ENCODE data around the gene BIRC2.

Gene BIRC2

GRCh38 chr11:102406099-102406498 is 59.1 kb downstream of the BIRC2 start:
- DNase-seq, result no peak

GRCh38 chr11:102407901-102408300 is 60.9 kb downstream of the BIRC2 start:
- no peak for DNase-seq

DNA sequence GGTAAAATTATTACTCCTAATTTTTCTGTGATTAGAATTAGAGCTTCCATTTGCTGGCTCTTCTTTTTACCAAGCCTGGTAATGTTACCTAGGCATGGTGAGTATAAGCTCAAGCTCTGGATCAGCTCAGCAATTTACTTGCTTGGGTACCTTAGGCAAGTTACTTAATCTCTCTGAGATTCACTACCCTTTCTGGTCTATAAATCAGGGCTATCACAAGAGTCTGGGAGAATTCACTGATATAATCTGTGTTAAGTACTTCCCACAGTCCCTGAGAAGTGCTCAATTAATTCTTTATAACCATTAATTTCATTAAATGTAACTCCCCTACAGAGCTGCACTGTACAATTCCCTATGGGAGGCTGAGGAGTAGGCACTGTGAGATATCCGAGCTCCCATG is 61.3 kb downstream of the BIRC2 start:
- no peak for DNase-seq

- DNase-seq, result no peak
Measured at GRCh38 chr11:102410382-102410784, 63.4 kb downstream of the BIRC2 start.

- no peak for DNase-seq
Measured at GRCh38 chr11:102411142-102411541, 64.1 kb downstream of the BIRC2 start.

- DNase-seq, result peak in 1 of 2 donors; percentile 44
Measured at GRCh38 chr11:102413497-102413896, 66.5 kb downstream of the BIRC2 start.

- DNase-seq, result no peak
Measured at GRCh38 chr11:102414559-102414958, 67.5 kb downstream of the BIRC2 start.

GRCh38 chr11:102415304-102415916 is 68.4 kb downstream of the BIRC2 start:
- peak in 1 of 2 donors; percentile 57 for DNase-seq

- peak in 1 of 2 donors; percentile 37 for DNase-seq
Measured at GRCh38 chr11:102416976-102417375, 70.0 kb downstream of the BIRC2 start.

DNA sequence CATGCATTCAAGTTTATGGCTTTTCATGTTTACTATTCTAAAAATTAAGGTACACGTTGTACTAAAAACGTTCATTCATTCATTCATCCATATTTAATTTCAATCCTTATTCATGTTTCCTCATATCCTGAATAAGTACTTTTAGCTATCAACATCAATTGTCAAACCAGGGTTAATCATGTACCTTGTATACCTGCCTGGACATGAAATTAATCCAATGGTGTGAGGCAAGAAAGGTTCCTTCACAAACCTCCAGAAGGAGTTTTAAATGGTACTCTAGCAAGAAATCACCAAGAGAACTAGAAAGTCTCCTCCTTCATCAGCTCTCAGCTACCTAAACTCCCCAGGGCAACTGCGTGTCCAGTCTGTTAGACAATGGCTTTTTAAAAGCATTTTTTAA is 72.2 kb downstream of the BIRC2 start:
- no peak for DNase-seq

DNA sequence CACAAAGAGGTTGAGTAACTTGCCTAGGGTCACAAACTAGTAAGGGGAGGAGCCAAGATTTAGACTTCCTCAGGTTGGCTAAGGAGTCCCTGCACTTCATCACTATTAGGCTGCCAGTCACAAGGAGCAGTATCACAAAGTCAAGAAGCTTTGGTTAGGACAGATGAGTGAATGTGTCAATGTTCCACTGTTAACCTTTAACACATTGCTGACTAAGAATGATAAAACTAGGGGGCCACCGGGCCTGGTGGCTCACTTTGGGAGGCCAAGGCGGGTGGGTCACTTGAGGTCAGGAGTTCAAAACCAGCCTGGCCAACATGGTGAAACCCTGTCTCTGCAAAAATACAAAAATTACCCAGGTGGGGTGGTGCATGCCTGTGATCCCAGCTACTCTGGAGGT is 73.5 kb downstream of the BIRC2 start:
- DNase-seq, result no peak

DNA sequence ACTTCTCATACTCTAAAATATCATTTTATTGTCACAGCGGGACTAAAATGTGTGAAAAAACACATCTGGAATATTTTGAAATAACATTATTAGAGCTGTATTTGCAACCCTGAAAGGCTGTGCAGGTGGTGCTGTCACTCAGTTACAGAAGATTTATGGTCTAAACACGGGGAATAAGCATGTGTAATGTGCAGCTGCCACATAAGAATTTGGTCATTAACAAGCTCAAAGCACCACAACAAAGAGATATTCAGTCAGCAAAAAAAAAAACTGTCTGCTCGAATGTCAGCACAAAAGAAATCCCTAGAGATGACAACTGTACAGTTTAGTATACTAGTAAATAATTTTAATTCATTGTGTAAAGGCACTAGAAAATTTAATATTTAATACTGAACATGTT is 74.2 kb downstream of the BIRC2 start:
- no peak for DNase-seq

DNA sequence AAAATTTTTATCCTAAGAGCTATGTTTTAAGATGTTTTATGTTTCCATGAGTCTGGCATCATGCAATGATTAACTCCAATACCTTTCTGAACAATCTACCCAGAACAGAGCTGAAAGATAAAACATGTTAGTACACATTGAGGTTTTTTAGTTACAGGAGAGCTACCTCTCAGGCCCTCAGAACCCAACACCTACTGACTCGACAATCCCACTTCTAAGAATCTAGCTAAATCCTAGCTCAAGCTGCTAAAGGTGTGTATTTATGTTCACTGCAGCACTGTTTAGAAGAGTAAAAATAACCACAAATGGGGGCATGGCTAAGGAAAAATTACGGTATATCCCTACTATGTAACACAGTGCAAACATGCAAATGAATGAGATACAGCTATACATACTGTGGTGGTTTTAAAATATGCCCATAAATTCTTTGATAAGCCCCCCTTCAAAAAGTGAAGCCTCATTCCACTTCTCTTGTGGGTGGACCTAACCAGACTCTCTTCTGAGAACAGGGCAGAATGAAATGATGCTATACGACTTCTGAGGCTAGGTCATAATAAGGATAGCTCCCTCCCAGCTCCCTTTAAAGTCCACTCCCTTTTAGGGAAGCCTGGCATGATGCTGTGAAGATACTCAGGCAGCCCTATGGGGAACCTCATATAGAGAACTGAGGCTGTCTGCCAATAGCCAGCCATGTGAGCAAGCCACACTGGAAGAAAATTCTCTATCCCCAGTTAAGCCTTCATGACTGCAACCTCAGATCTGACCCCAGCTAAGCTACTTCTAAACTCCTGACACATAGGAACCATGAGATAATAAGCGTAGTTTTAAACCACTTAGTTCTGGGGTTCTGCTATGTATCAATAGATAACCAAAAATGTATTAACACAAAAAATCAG is 76.1 kb downstream of the BIRC2 start:
- no peak for DNase-seq

GRCh38 chr11:102423936-102424335 is 76.9 kb downstream of the BIRC2 start:
- no peak for DNase-seq

- DNase-seq, result no peak
Measured at GRCh38 chr11:102426000-102426399, 79.0 kb downstream of the BIRC2 start.

- no peak for DNase-seq
Measured at GRCh38 chr11:102426570-102426969, 79.6 kb downstream of the BIRC2 start.

GRCh38 chr11:102427068-102427467 is 80.1 kb downstream of the BIRC2 start:
- DNase-seq, result no peak
